HG02623 (cell line): Measurements from ENCODE around the gene ANKRD52.
"Not testable (repeated sequence)": the region's sequence is repeated elsewhere in the genome, so short reads cannot be mapped to it uniquely, and the experiment has no call there.

Source experiments
- ATAC-seq: cut with Tn5 transposase; IDR thresholded peaks from one replicate; pipeline ENCODE4 v1.9.1; 2021; ENCODE audit warnings: moderate library complexity; ENCODE audit not compliant: unreplicated experiment

ANKRD52 gene

GRCh38 chr12:56258068-56258819 lies at the start of gene ANKRD52:
Gene ANKRD52, minus strand, starts transcription at chr12:56258384. Its CDS starts 115 bp downstream, at chr12:56258269.
- ATAC-seq, result peak; percentile 83

GRCh38 chr12:56307221-56307965 lies 49.2 kb upstream of the ANKRD52 start:
- ATAC-seq, result no peak

GRCh38 chr12:56304872-56305590 lies 46.8 kb upstream of the ANKRD52 start:
- ATAC-seq, result no peak

- ATAC-seq, result no peak
These were observed 46.1 kb upstream of the ANKRD52 start for GRCh38 chr12:56304276-56304675.

- no peak for ATAC-seq
These were observed 42.7 kb upstream of the ANKRD52 start for GRCh38 chr12:56300644-56301464.

- ATAC-seq, result peak; percentile 93
These were observed 41.9 kb upstream of the ANKRD52 start, which contains the start of gene CS for GRCh38 chr12:56299853-56300643. Gene CS, minus strand, starts transcription at chr12:56300330. Its CDS starts 129 bp downstream, at chr12:56300201.

GRCh38 chr12:56299308-56299852 lies 41.2 kb upstream of the ANKRD52 start:
- ATAC-seq, result no peak

- ATAC-seq, result no peak
These were observed 40.6 kb upstream of the ANKRD52 start for GRCh38 chr12:56298828-56299227.

GRCh38 chr12:56297400-56297799 lies 39.2 kb upstream of the ANKRD52 start:
- no peak for ATAC-seq

GRCh38 chr12:56296295-56296694 lies 38.1 kb upstream of the ANKRD52 start:
- no peak for ATAC-seq

- no peak for ATAC-seq
These were observed 35.6 kb upstream of the ANKRD52 start for GRCh38 chr12:56293795-56294194.

GRCh38 chr12:56288705-56289387 lies 30.7 kb upstream of the ANKRD52 start:
- ATAC-seq, result no peak

- ATAC-seq, result no peak
These were observed 28.1 kb upstream of the ANKRD52 start for GRCh38 chr12:56286044-56286830.

GRCh38 chr12:56284263-56284662 lies 26.1 kb upstream of the ANKRD52 start:
- ATAC-seq, result not testable (repeated sequence)

- ATAC-seq, result no peak
These were observed 24.4 kb upstream of the ANKRD52 start for GRCh38 chr12:56282579-56282978.

GRCh38 chr12:56282030-56282429 lies 23.8 kb upstream of the ANKRD52 start:
- no peak for ATAC-seq

GRCh38 chr12:56280849-56281248 lies 22.7 kb upstream of the ANKRD52 start:
- no peak for ATAC-seq

- no peak for ATAC-seq
These were observed 20.7 kb upstream of the ANKRD52 start for GRCh38 chr12:56278905-56279304.
